ENCODE results near the gene ABTB2. TPM values are rescaled to one million over a fixed set of nuclear protein-coding genes. Genes with fewer than 3 reads are reported as not detected.

The ABTB2 gene
- total and polyA plus RNA-seq, 2 of the 8 experiments (the other 6 are each of a cell fraction or from before 2014, with no cell fraction given): 7.7 to 10.2 TPM

- Histone ChIP-seq H2BK20ac (ENCODE audit: low read length) (no peak overlapping the region), H3K56ac (replicated peaks; ENCODE audit: insufficient read length, low read depth, low read length) (no peak overlapping the region), H2BK15ac (ENCODE audit: low read length) (no peak overlapping the region), H4K8ac (ENCODE audit: extremely low read depth, insufficient read depth, low read length) (no peak overlapping the region), H3K14ac (ENCODE audit: insufficient read length) (no peak overlapping the region), H3K23ac (ENCODE audit: insufficient read length) (no peak overlapping the region), H3K4me2 (ENCODE audit: insufficient read depth in 1 of 2, low read depth in 2 of 2, low read length in 2 of 2) (no peak overlapping the region), H4K91ac (replicated peaks; ENCODE audit: insufficient read length, low read length) (no peak overlapping the region), H3K9ac (replicated peaks in 1 of 4; ENCODE audit: extremely low read depth in 1 of 4, low read depth in 3 of 4, low read length in 3 of 4) (no peak overlapping the region), H3K36me3 (ENCODE audit: control insufficient read depth in 2 of 4, insufficient read depth in 4 of 4, low read length in 3 of 4) (no peaks in the 10 kb centered on the region), H3K9me3 (ENCODE audit: insufficient read depth in 2 of 2, low read depth in 1 of 2, low read length in 1 of 2) (no peaks in the 10 kb centered on the region), H4K5ac (ENCODE audit: insufficient read length, low read depth, low read length) (no peak overlapping the region), H2BK5ac (ENCODE audit: low read depth, low read length) (no peak overlapping the region), H3K79me2 (ENCODE audit: control insufficient read depth in 1 of 2, insufficient read depth in 2 of 2, low read length in 2 of 2) (no peaks in the 10 kb centered on the region), H3K27me3 (replicated peaks in 1 of 4; ENCODE audit: control insufficient read depth in 3 of 4, extremely low read depth in 1 of 4, insufficient read depth in 3 of 4, low read length in 3 of 4) (no peaks in the 10 kb centered on the region), H3K18ac (ENCODE audit: extremely low read depth, low read length) (no peak overlapping the region), H2AK5ac (ENCODE audit: low read depth, low read length) (no peak overlapping the region), H2BK12ac (ENCODE audit: low read depth, low read length) (no peak overlapping the region), H3K79me1 (ENCODE audit: low read depth, low read length) (no peaks in the 10 kb centered on the region), H2AFZ (ENCODE audit: low read length) (no peak overlapping the region), H4K20me1 (replicated peaks in 1 of 2; ENCODE audit: control insufficient read depth in 1 of 2, insufficient read depth in 2 of 2, low read length in 2 of 2) (peaks cover 0 to 12% of the 10 kb centered on the region in 2 experiments), H3K4ac (replicated peaks; ENCODE audit: insufficient read length, low read depth, low read length) (no peak overlapping the region), H2BK120ac (replicated peaks; ENCODE audit: low read depth, low read length) (no peak overlapping the region), H3K4me1 (replicated peaks in 1 of 4; ENCODE audit: control insufficient read depth in 3 of 4, insufficient read depth in 4 of 4, low read length in 3 of 4) (no peaks in the 10 kb centered on the region), H3K27ac (ENCODE audit: low read depth, low read length) (no peak overlapping the region), H3K23me2 (ENCODE audit: low read depth, low read length) (no peaks in the 10 kb centered on the region), H3K4me3 (ENCODE audit: extremely low read depth in 1 of 4, insufficient read depth in 2 of 4, low read depth in 3 of 4, low read length in 4 of 4) (no peak overlapping the region)
- ChIA-PET POLR2A (ENCODE audit: partially characterized antibody) (no interaction called here), CTCF (ENCODE audit: partially characterized antibody) (interaction anchor here (1.1 to 2.0 kb wide), 5 partner anchors 11 to 204 kb away, joined by 4 to 8 read pairs (median 5); no protein-coding TSS in a partner anchor)
- DNase-seq (ENCODE audit: low read depth in 1 of 2, low spot score in 2 of 2) (no peak), FAIRE-seq (no peak)
- 96% methylated on average over 6 of the region's 6 CpGs; no CpG with 5 or more reads in 1 of the 2 experiments for WGBS, 2 experiments (ENCODE audit: extremely low coverage in 1 of 2, insufficient coverage in 1 of 2, insufficient read length in 1 of 2, insufficient replicate concordance in 2 of 2, low coverage in 1 of 2, low lambda C conversion rate in 2 of 2, missing lambda C conversion rate in 1 of 2)
- TF ChIP-seq SIRT6 (IDR thresholded peaks at IDR 0.05; ENCODE audit: low read length) (no peak), BRCA1 (IDR thresholded peaks at IDR 0.05; ENCODE audit: low read depth, low read length) (no peak), FOSL1 (IDR thresholded peaks at IDR 0.05; ENCODE audit: insufficient read depth, low read depth, low read length) (no peak), JUND (IDR thresholded peaks at IDR 0.05; ENCODE audit: low read length) (no peak), KDM4A (IDR thresholded peaks at IDR 0.05; ENCODE audit: low read depth, low read length, severe bottlenecking) (no peak), NRF1 (IDR thresholded peaks at IDR 0.05; ENCODE audit: low read depth, low read length) (no peak), TAF1 (IDR thresholded peaks at IDR 0.05; ENCODE audit: low read depth, low read length) (no peak), POU5F1 (IDR thresholded peaks at IDR 0.05; ENCODE audit: low read depth, low read length) (no peak), JUN (IDR thresholded peaks at IDR 0.05; ENCODE audit: low read depth, low read length) (no peak), ZNF274 (IDR thresholded peaks at IDR 0.05; ENCODE audit: borderline replicate concordance, extremely low read depth, low read length) (no peak), POLR2A (IDR thresholded peaks at IDR 0.05; ENCODE audit: control extremely low read depth in 1 of 2, low read depth in 2 of 2, low read length in 2 of 2) (no peak), RFX5 (IDR thresholded peaks at IDR 0.05; ENCODE audit: borderline replicate concordance, low read depth, low read length) (no peak), EZH2 (IDR thresholded peaks at IDR 0.05; ENCODE audit: low read depth, low read length, severe bottlenecking) (no peak), TBP (IDR thresholded peaks at IDR 0.05; ENCODE audit: low read depth, low read length) (no peak), CBX5 (IDR thresholded peaks at IDR 0.05; ENCODE audit: low read depth, low read length) (no peak), RXRA (IDR thresholded peaks at IDR 0.05; ENCODE audit: insufficient read depth, low read depth, low read length) (no peak), SUZ12 (IDR thresholded peaks at IDR 0.05; ENCODE audit: low read length) (no peak)
Observed at GRCh38 chr11:34161361-34161760, 196.4 kb downstream of the ABTB2 start.
